Suprapubic skin (tissue), 4 donors: ENCODE data around the gene EPB41L1. TPM values are rescaled to one million over a fixed set of nuclear protein-coding genes. Genes with fewer than 3 reads are reported as not detected.

Source experiments
- DNase-seq, 2 donors: peaks; one replicate each; pipeline ENCODE4 v3.0.0-alpha.2; 2019; ENCODE audit warnings: low spot score in 2 of 2
- H3K27ac ChIP-seq: fragments of 200-600 bp; sonication (generic); one replicate; pipeline ENCODE4 v1.5.1; 2019
- H3K27me3 ChIP-seq: fragments of 200-600 bp; sonication (generic); one replicate; pipeline ENCODE4 v1.5.1; 2019
- H3K36me3 ChIP-seq: fragments of 200-600 bp; sonication (generic); one replicate; pipeline ENCODE4 v1.5.1; 2019
- H3K4me1 ChIP-seq: fragments of 200-600 bp; sonication (generic); one replicate; pipeline ENCODE4 v1.5.1; 2019
- H3K4me3 ChIP-seq: fragments of 200-600 bp; sonication (generic); one replicate; pipeline ENCODE4 v1.5.1; 2019; ENCODE audit warnings: mild to moderate bottlenecking
- H3K9me3 ChIP-seq: fragments of 200-600 bp; sonication (generic); one replicate; pipeline ENCODE4 v1.5.1; 2019
- CTCF ChIP-seq, 2 donors: fragments of 200-600 bp in 1 of 2; fragments of 450-650 bp in 1 of 2; sonication (generic) in 1 of 2; IDR thresholded peaks; one replicate each; pipeline ENCODE4 v1.5.1; 2016 to 2019; ENCODE audit warnings: antibody characterized with exemption in 2 of 2, mild to moderate bottlenecking in 1 of 2, moderate library complexity in 1 of 2
- EP300 ChIP-seq: sonication (generic); formaldehyde crosslinking; IDR thresholded peaks from one replicate; pipeline ENCODE4 v1.6.1; 2017; ENCODE audit warnings: antibody characterized with exemption
- POLR2A ChIP-seq, 2 donors: fragments of 450-650 bp; IDR thresholded peaks; one replicate each; pipeline ENCODE4 v1.6.1; 2017; ENCODE audit warnings: antibody characterized with exemption in 2 of 2, mild to moderate bottlenecking in 2 of 2, moderate library complexity in 2 of 2
- POLR2AphosphoS5 ChIP-seq, 3 donors: sonication (generic); formaldehyde crosslinking; IDR thresholded peaks; one replicate each; pipeline ENCODE4 v1.6.1; 2017; ENCODE audit warnings: antibody characterized with exemption in 3 of 3
- WGBS: methylation state at CpG from one replicate; pipeline ENCODE4 v1.1.5; 2018; 5-methylcytosine and 5-hydroxymethylcytosine counted together
- total RNA-seq, 4 donors: library from RNA; depleted of rRNA; stranded (reverse); fragments of >200 nt; gene quantifications; one replicate each; pipeline ENCODE4 v1.1.0, GENCODE V29; 2016

Gene EPB41L1
- total RNA-seq, 4 donors from 2014 or later, result 14.3 to 27.9 (median 21.4) TPM

- TF ChIP-seq EP300 (no peak), POLR2AphosphoS5 (IDR thresholded peaks at IDR 0.05) (no peak)
- no peaks in the 10 kb centered on the region for H3K36me3 ChIP-seq
- no peak overlapping the region for H3K27ac ChIP-seq
- DNase-seq, result no peak
- peaks cover 23% of the 10 kb centered on the region for H3K4me1 ChIP-seq
- WGBS, result 57% methylated on average over 3 of the region's 3 CpGs
- H3K9me3 ChIP-seq, result no peaks in the 10 kb centered on the region
- H3K4me3 ChIP-seq, result no peak overlapping the region
- no peaks in the 10 kb centered on the region for H3K27me3 ChIP-seq
Observed at GRCh38 chr20:36125097-36125496, 29.4 kb upstream of the EPB41L1 start.

- no peak for DNase-seq
- 95% methylated on average over 7 of the region's 7 CpGs for whole genome bisulfite sequencing
- TF ChIP-seq POLR2A (IDR thresholded peaks at IDR 0.05), result no peak
- no peak for TF ChIP-seq CTCF (IDR thresholded peaks at IDR 0.05)
- TF ChIP-seq EP300, result no peak
- no peak for TF ChIP-seq POLR2AphosphoS5 (IDR thresholded peaks at IDR 0.05)
- Histone ChIP-seq H3K4me3 (no peak overlapping the region), H3K9me3 (no peaks in the 10 kb centered on the region), H3K4me1 (peaks cover 16% of the 10 kb centered on the region), H3K27me3 (no peaks in the 10 kb centered on the region), H3K36me3 (no peaks in the 10 kb centered on the region), H3K27ac (no peak overlapping the region)
Observed at GRCh38 chr20:36126836-36127527, 27.6 kb upstream of the EPB41L1 start.

GRCh38 chr20:36128463-36129159 lies 25.9 kb upstream of the EPB41L1 start:
- DNase-seq, result no peak
- Histone ChIP-seq H3K9me3 (no peaks in the 10 kb centered on the region), H3K4me3 (no peak overlapping the region), H3K27me3 (no peaks in the 10 kb centered on the region), H3K4me1 (peaks cover 11% of the 10 kb centered on the region), H3K27ac (no peak overlapping the region), H3K36me3 (no peaks in the 10 kb centered on the region)
- TF ChIP-seq POLR2A (IDR thresholded peaks at IDR 0.05) (no peak), CTCF (IDR thresholded peaks at IDR 0.05) (no peak), EP300 (no peak), POLR2AphosphoS5 (IDR thresholded peaks at IDR 0.05) (no peak)
- 58% methylated on average over 2 of the region's 3 CpGs for WGBS

- no peak overlapping the region for H3K27ac ChIP-seq
- TF ChIP-seq EP300, result no peak
- no peak for TF ChIP-seq CTCF (IDR thresholded peaks at IDR 0.05)
- TF ChIP-seq POLR2A (IDR thresholded peaks at IDR 0.05), result no peak
- TF ChIP-seq POLR2AphosphoS5 (IDR thresholded peaks at IDR 0.05), result no peak
- no peak overlapping the region for H3K4me3 ChIP-seq
- no peaks in the 10 kb centered on the region for H3K9me3 ChIP-seq
- no peak for DNase-seq
- no peaks in the 10 kb centered on the region for H3K27me3 ChIP-seq
- H3K36me3 ChIP-seq, result no peaks in the 10 kb centered on the region
- peaks cover 11% of the 10 kb centered on the region for H3K4me1 ChIP-seq
- 78% methylated on average over 4 of the region's 8 CpGs for WGBS
Observed at GRCh38 chr20:36129160-36129543, 25.4 kb upstream of the EPB41L1 start.

- Histone ChIP-seq H3K4me3 (no peak overlapping the region), H3K36me3 (no peaks in the 10 kb centered on the region), H3K9me3 (no peaks in the 10 kb centered on the region), H3K4me1 (peaks cover 11% of the 10 kb centered on the region), H3K27me3 (no peaks in the 10 kb centered on the region), H3K27ac (no peak overlapping the region)
- 77% methylated on average over 6 of the region's 6 CpGs for WGBS
- TF ChIP-seq CTCF (IDR thresholded peaks at IDR 0.05) (no peak), POLR2A (IDR thresholded peaks at IDR 0.05) (no peak), POLR2AphosphoS5 (IDR thresholded peaks at IDR 0.05) (no peak), EP300 (no peak)
- DNase-seq, result no peak
Observed at GRCh38 chr20:36130390-36130789, 24.1 kb upstream of the EPB41L1 start.
